Measurements from ENCODE around the gene DNAJC30.

DNAJC30 gene

GRCh38 chr7:73646785-73647724 is 36.2 kb downstream of the DNAJC30 start:
- ATAC-seq, result no peak

- ATAC-seq, result no peak
Observed at GRCh38 chr7:73645643-73646174, 37.5 kb downstream of the DNAJC30 start.

- no peak for ATAC-seq
Observed at GRCh38 chr7:73644688-73645286, 38.5 kb downstream of the DNAJC30 start.

- no peak for ATAC-seq
Observed at GRCh38 chr7:73642834-73643233, 40.4 kb downstream of the DNAJC30 start.

GRCh38 chr7:73638911-73639310 is 44.3 kb downstream of the DNAJC30 start:
- ATAC-seq, result no peak

- ATAC-seq, result no peak
Observed at GRCh38 chr7:73635428-73636200, 47.6 kb downstream of the DNAJC30 start.

- ATAC-seq, result no peak
Observed at GRCh38 chr7:73633844-73634243, 49.4 kb downstream of the DNAJC30 start.

- ATAC-seq, result no peak
Observed at GRCh38 chr7:73633323-73633722, 49.9 kb downstream of the DNAJC30 start.

- ATAC-seq, result no peak
Observed at GRCh38 chr7:73631558-73631957, 51.7 kb downstream of the DNAJC30 start.
